Measurements from ENCODE around the gene UNC5B. TPM values are rescaled to one million over a fixed set of nuclear protein-coding genes. Genes with fewer than 3 reads are reported as not detected.

Gene UNC5B
- total and polyA plus RNA-seq, 10 donors = 0.74 to 21.1 (median 11.3) TPM

DNA sequence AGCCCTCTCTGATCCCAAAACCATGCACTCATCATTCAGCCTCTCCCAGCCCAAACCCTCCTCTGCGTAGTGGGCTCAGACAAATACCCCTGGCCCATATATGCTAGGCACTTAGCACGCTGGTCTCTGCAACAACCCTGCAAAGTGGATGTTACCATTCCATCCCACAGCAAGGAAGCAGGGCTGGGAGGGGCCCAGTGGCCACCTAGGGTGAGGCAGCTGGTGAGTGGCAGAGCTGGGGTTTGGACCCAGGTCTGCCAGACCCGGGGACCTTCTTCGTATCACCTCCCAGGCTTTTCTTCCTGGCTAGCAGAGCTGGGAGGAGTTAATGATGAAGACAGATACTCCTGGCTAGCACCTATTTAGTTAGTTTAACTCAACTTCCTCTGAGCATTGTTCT, 73.6 kb downstream of the UNC5B start:
- TF ChIP-seq POLR2AphosphoS5 (IDR thresholded peaks at IDR 0.05) (no peak), POLR2A (IDR thresholded peaks at IDR 0.05) (no peak), CTCF (IDR thresholded peaks at IDR 0.05 in 8 of 11, conservative IDR thresholded peaks at IDR 0.05 in 3 of 11) (no peak)
- no peak for DNase-seq
- Histone ChIP-seq H3K27me3 (replicated peaks in 1 of 7) (no peaks in the 10 kb centered on the region), H3K4me1 (peaks cover 0 to 27% (median 6%) of the 10 kb centered on the region in 6 donors), H3K9me3 (no peaks in the 10 kb centered on the region), H3K4me3 (no peak overlapping the region), H3K27ac (no peak overlapping the region), H3K36me3 (peaks cover 0 to 47% (median 0%) of the 10 kb centered on the region in 6 donors)
- 76 to 95% (median 87%) methylated on average over 4 of the region's 4 CpGs for WGBS, 5 donors
- intact Hi-C loops (cut with DNase I; ENCODE audit: low total_unique reads) = loop anchor here (10.0 kb wide), 1 partner anchor 361 kb away; no protein-coding TSS in a partner anchor

GRCh38 chr10:71286521-71287294, 74.3 kb downstream of the UNC5B start:
- TF ChIP-seq POLR2AphosphoS5 (IDR thresholded peaks at IDR 0.05) (no peak), CTCF (IDR thresholded peaks at IDR 0.05 in 8 of 11, conservative IDR thresholded peaks at IDR 0.05 in 3 of 11) (no peak), POLR2A (IDR thresholded peaks at IDR 0.05) (no peak)
- H3K27ac ChIP-seq = no peak overlapping the region
- intact Hi-C loops (cut with DNase I; ENCODE audit: low total_unique reads) = loop anchor here (10.0 kb wide), 1 partner anchor 362 kb away; no protein-coding TSS in a partner anchor
- DNase-seq = no peak
- H3K4me3 ChIP-seq = no peak overlapping the region
- peaks cover 0 to 47% (median 0%) of the 10 kb centered on the region in 6 donors for H3K36me3 ChIP-seq
- no peaks in the 10 kb centered on the region for H3K9me3 ChIP-seq
- H3K4me1 ChIP-seq = peaks cover 0 to 26% (median 6%) of the 10 kb centered on the region in 6 donors
- no peaks in the 10 kb centered on the region for H3K27me3 ChIP-seq (replicated peaks in 1 of 7)
- 73 to 91% (median 84%) methylated on average over 17 of the region's 17 CpGs for WGBS, 5 donors

- Histone ChIP-seq H3K36me3 (peaks cover 0 to 50% (median 0%) of the 10 kb centered on the region in 6 donors), H3K27ac (no peak overlapping the region), H3K9me3 (no peaks in the 10 kb centered on the region), H3K4me3 (no peak overlapping the region), H3K4me1 (peaks cover 0 to 26% (median 6%) of the 10 kb centered on the region in 6 donors), H3K27me3 (replicated peaks in 1 of 7) (no peaks in the 10 kb centered on the region)
- WGBS, 5 donors = 30 to 90% (median 84%) methylated on average over 2 to 14 of the region's 14 CpGs
- intact Hi-C loops (cut with DNase I; ENCODE audit: low total_unique reads) = loop anchor here (10.0 kb wide), 1 partner anchor 363 kb away; no protein-coding TSS in a partner anchor
- TF ChIP-seq POLR2A (IDR thresholded peaks at IDR 0.05) = no peak
- TF ChIP-seq POLR2AphosphoS5 (IDR thresholded peaks at IDR 0.05) = no peak
- TF ChIP-seq CTCF (IDR thresholded peaks at IDR 0.05 in 8 of 11, conservative IDR thresholded peaks at IDR 0.05 in 3 of 11) = no peak
- DNase-seq = no peak
Observed at GRCh38 chr10:71287456-71287855, 75.1 kb downstream of the UNC5B start.

DNA sequence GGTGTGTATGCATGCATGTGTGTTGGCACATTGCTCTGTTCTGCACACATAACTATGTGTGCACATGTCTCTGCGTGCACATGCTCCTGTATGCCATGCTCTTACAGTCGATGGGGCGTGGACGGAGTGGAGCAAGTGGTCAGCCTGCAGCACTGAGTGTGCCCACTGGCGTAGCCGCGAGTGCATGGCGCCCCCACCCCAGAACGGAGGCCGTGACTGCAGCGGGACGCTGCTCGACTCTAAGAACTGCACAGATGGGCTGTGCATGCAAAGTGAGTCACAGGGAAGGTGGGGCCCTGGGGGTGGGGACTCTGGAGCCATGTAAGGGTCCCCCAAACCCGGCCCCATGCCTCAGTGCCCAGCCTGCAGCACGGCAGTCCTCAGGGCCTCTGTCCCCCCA, 76.1 kb downstream of the UNC5B start:
- H3K27me3 ChIP-seq (replicated peaks in 1 of 7) = no peaks in the 10 kb centered on the region
- TF ChIP-seq POLR2A (IDR thresholded peaks at IDR 0.05) = no peak
- TF ChIP-seq POLR2AphosphoS5 (IDR thresholded peaks at IDR 0.05) = no peak
- no peak for TF ChIP-seq CTCF (IDR thresholded peaks at IDR 0.05 in 8 of 11, conservative IDR thresholded peaks at IDR 0.05 in 3 of 11)
- intact Hi-C loops (cut with DNase I; ENCODE audit: low total_unique reads) = loop anchor here (10.0 kb wide), 1 partner anchor 364 kb away; no protein-coding TSS in a partner anchor
- no peak for DNase-seq
- no peak overlapping the region for H3K4me3 ChIP-seq
- no peak overlapping the region for H3K27ac ChIP-seq
- no peaks in the 10 kb centered on the region for H3K9me3 ChIP-seq
- 86 to 93% (median 90%) methylated on average over 15 of the region's 15 CpGs for WGBS, 5 donors
- peaks cover 0 to 52% (median 0%) of the 10 kb centered on the region in 6 donors for H3K36me3 ChIP-seq
- peaks cover 0 to 27% (median 10%) of the 10 kb centered on the region in 6 donors for H3K4me1 ChIP-seq
